NT2/D1 (cell line): ENCODE measurements around the gene IFT20.

ENCODE experiments used
- SUZ12 ChIP-seq: IDR thresholded peaks from 2 replicates; pipeline ENCODE4 v1.6.1; 2011; ENCODE audit not compliant: insufficient read length, insufficient read depth; ENCODE audit errors: extremely low read depth
- YY1 ChIP-seq: IDR thresholded peaks from 2 replicates; pipeline ENCODE4 v1.6.1; 2011; ENCODE audit not compliant: insufficient read length, insufficient read depth
- ZNF274 ChIP-seq: IDR thresholded peaks from 2 replicates; pipeline ENCODE4 v1.6.1; 2011; ENCODE audit warnings: mild to moderate bottlenecking, low read depth, low read length

- TF ChIP-seq YY1 (no peak), ZNF274 (no peak), SUZ12 (no peak)
Measured at GRCh38 chr17:28328325-28328724, 6.9 kb downstream of the IFT20 start.
